GM18868 (cell line): Measurements from ENCODE around the gene CALR.
"Not testable (repeated sequence)": the region's sequence is repeated elsewhere in the genome, so short reads cannot be mapped to it uniquely, and the experiment has no call there.

Source experiments
- ATAC-seq: cut with Tn5 transposase; IDR thresholded peaks from one replicate; pipeline ENCODE4 v1.9.1; 2021; ENCODE audit warnings: mild to moderate bottlenecking, moderate library complexity; ENCODE audit not compliant: unreplicated experiment

CALR gene

DNA sequence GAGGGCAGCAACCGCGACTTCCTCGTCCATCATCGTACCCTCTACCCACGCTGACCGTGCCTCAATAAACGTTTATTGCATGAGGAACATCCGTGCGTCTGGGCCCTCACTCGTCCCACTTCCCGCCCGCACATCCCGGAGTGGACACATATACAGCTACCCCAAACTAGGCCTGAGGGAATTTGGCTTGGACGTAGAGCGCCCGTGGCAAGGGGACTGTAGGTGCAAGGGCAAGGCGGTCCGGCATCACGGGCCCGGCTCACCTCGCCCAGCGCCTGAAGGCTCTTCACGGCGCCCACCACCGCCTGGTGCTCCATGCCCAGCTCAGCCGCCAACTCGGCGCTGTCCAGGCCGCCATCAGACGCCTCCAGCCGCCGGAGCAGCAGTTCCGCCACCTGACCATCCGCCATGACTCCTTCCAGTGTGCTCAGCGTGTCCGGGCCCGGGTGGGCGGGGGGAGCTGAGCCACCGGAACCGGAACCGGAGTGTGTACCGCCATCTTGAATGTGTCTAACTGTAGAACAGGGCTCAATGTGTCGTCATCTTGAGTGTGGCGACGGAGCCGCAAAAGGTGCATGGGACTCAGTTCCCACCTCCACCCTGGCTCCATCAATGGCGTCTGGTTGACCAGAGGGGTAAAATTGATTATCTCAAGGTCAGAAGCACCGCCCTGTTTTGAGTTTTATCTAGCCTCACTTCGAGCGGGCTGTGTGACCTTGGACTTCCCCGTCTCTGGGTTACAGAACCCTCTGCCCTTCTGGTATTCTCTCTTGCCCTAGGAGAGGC is 4.9 kb upstream of the CALR start, which contains the start of gene FARSA:
Gene FARSA, minus strand, starts transcription at position 425 of the 786 bp plus-strand sequence. Its CDS starts 15 bp downstream, at position 410.
- ATAC-seq: peak; percentile 45

DNA sequence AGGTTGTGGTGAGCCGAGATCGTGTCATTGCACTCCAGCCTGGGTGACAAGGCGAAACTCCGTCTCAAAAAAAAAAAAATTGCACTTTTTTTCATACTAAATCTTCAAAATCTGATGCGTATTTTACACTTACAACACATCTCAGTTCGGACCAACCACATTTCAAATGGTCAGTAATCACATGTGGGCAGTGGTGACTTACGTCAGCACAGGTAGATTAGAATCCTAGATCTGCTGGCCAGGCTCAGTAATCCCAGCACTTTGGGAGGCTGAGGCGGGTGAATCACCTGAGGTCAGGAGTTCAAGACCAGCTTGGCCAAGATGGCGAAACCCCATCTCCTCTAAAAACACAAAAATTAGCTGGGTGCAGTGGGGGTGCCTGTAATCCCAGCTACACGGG is 3.3 kb upstream of the CALR start:
- no peak for ATAC-seq

- no peak for ATAC-seq
Measured at GRCh38 chr19:12936582-12936981, 1.8 kb upstream of the CALR start.

- no peak for ATAC-seq
Measured at GRCh38 chr19:12937093-12937926, 1.1 kb upstream of the CALR start.

DNA sequence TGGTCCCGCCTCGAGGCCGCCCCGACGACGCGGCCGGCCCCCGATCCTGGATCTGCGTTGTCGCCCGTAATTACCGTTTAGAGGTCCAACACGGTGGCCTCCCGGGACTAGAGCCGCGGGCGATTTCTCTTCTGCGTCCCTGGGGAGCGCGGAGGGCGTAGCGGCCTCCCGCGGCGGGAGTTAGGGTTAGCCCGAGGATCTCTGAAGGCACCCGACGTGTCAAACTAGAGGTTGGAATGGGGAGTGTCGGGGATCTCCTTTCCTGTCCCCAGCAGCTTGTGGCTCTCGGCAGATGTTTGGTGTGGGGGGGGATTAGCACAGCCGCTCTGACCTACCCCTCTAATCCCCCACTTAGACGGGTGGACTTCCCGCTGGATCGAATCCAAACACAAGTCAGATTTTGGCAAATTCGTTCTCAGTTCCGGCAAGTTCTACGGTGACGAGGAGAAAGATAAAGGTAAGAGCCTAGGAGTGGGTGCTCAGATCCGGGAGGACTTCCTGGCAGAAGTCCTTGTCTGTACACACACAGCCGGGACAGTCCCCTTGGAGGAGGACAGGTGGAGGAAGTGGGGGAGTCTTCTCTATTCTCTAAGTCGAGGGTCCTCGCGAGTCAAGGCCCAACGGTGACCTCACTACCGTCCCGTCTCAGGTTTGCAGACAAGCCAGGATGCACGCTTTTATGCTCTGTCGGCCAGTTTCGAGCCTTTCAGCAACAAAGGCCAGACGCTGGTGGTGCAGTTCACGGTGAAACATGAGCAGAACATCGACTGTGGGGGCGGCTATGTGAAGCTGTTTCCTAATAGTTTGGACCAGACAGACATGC is 581 bp downstream of the CALR start:
- ATAC-seq: peak; percentile 4

- no peak for ATAC-seq
Measured at GRCh38 chr19:12939975-12940423, 1.6 kb downstream of the CALR start.

DNA sequence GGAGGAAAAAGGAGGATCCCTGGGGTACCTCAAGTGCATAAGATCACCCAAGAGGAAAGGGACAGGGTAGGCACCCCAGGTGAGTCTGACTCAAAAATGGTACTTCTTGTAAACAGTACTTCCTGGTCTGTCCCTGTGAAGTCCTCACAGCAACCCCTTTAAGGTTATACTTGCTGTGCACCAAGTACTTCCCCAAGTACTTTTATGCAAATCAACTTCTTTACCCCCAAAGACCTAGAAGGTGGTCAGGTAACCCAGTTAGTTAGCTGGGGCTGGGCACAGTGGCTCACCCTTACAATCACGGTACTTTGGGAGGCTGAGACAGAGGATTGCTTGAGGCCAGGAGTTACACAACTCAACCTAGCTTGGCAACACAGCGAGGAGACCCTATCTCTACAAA is 2.5 kb downstream of the CALR start:
- no peak for ATAC-seq

DNA sequence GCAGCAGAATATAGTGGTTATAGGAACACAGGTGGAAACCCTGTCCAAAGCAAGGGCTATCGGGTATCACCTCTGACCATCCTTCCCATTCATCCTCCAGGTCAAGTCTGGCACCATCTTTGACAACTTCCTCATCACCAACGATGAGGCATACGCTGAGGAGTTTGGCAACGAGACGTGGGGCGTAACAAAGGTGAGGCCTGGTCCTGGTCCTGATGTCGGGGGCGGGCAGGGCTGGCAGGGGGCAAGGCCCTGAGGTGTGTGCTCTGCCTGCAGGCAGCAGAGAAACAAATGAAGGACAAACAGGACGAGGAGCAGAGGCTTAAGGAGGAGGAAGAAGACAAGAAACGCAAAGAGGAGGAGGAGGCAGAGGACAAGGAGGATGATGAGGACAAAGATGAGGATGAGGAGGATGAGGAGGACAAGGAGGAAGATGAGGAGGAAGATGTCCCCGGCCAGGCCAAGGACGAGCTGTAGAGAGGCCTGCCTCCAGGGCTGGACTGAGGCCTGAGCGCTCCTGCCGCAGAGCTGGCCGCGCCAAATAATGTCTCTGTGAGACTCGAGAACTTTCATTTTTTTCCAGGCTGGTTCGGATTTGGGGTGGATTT is 5.1 kb downstream of the CALR start:
- no peak for ATAC-seq

GRCh38 chr19:12944104-12944674 is 5.8 kb downstream of the CALR start:
- ATAC-seq: no peak

GRCh38 chr19:12945479-12946091 is 7.2 kb downstream of the CALR start, which contains the start of gene RAD23A:
Gene RAD23A, plus strand, starts transcription at chr19:12945862. Its CDS starts 87 bp downstream, at chr19:12945949.
- ATAC-seq: peak; percentile 68

DNA sequence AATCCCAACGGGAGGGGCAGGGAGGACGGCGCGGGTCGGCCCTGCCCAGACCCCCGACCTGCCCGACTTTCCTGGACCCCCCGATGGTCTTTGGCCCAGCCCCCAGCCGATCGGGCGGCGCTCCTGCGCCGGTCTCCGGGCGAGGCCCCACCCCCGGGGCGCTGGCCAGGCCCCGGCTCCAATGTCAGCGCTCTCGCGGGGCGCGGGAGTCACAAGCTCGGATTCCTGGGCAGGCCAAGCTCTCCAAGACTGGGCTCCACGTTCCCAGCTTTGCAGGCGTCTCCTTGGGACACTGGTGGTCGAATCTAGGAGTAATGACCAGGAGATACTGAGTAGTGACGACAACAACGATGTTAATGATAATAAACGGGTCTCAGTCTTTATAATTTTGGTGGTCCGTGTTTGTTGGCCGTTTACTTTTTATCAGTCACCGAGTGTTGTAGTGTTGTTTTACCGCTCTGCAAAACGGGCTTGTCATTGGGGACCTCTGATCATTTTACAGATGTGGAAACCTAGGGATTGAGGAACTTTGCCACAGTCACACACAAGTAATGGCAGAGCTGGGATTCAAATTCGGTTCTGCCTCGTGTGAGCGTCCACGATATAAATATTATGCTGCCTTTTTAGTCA is 7.8 kb downstream of the CALR start:
- ATAC-seq: peak; percentile 30

DNA sequence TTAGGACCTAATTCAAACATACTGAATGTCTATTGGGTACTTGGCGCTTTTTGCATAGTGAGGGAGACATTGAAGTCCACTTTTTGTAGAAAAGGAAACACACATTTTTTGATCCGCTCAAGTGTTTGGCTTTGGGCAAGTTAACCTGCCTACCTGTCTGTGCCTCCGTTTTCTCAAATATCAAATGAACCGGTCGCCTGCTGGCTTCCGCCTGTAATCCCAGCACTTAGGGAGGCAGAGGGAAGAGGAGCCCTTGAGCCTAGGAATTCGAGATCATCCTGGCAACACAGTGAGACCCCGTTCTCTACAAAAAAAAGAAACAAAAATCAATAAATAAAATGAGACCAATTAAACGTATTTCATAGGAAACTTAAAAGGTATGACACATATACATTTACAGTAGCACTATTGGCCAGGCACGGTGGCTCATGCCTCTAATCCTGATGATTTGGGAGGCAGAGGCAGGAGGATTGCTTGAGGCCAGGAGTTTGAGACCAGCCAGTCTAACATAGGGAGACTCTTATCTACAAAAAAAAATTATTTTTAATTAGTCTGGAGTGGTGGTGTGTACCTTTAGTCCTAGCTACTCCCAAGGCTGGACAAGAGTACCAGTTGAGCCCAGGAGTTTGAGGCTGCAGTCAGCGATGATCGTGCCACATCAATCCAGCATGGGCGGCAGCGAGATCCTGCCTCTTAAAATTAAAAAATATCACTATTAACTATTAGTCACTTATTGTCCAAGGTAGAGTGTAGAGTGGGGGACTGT is 8.5 kb downstream of the CALR start:
- no peak for ATAC-seq

- no peak for ATAC-seq
Measured at GRCh38 chr19:12947702-12948611, 9.5 kb downstream of the CALR start.

- ATAC-seq: no peak
Measured at GRCh38 chr19:12948612-12949362, 10.4 kb downstream of the CALR start.

GRCh38 chr19:12949363-12950283 is 11.2 kb downstream of the CALR start:
- ATAC-seq: no peak

DNA sequence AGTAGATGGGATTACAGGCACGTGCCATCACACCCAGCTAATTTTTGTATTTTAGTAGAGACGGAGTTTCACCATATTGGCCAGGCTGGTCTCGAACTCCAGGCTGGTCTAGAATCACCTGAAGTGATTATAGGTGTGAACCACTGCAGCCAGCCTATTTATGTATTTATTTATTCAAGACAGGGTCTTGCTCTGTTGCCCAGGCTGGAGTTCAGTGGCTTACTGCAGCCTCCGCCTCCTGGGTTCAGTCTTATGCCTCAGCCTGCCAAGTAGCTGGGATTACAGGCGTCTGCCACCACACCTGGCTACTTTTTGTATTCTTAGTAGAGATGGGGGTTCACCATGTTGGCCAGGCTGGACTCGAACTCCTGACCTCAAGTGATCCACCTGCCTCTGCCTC is 13.6 kb downstream of the CALR start:
- not testable (repeated sequence) for ATAC-seq
